HG02970 (cell line): Measurements from ENCODE around the gene FSTL5.

Experiments
- ATAC-seq: cut with Tn5 transposase; IDR thresholded peaks from one replicate; pipeline ENCODE4 v1.9.1; 2021; ENCODE audit warnings: mild to moderate bottlenecking, moderate library complexity, moderate number of reproducible peaks; ENCODE audit not compliant: unreplicated experiment, low FRiP score

FSTL5 gene

GRCh38 chr4:161949946-161950725 lies 213.7 kb downstream of the FSTL5 start:
- ATAC-seq = no peak

- no peak for ATAC-seq
Observed at GRCh38 chr4:161948026-161948770, 215.6 kb downstream of the FSTL5 start.

- no peak for ATAC-seq
Observed at GRCh38 chr4:161937596-161937995, 226.2 kb downstream of the FSTL5 start.

GRCh38 chr4:161936625-161937550 lies 226.9 kb downstream of the FSTL5 start:
- ATAC-seq = no peak

- ATAC-seq = no peak
Observed at GRCh38 chr4:161931089-161931488, 232.7 kb downstream of the FSTL5 start.

- ATAC-seq = no peak
Observed at GRCh38 chr4:161929956-161930355, 233.8 kb downstream of the FSTL5 start.

GRCh38 chr4:161926033-161926828 lies 237.6 kb downstream of the FSTL5 start:
- no peak for ATAC-seq

- ATAC-seq = no peak
Observed at GRCh38 chr4:161920304-161921052, 243.3 kb downstream of the FSTL5 start.

- no peak for ATAC-seq
Observed at GRCh38 chr4:161919442-161920220, 244.2 kb downstream of the FSTL5 start.

GRCh38 chr4:161916035-161916434 lies 247.8 kb downstream of the FSTL5 start:
- ATAC-seq = no peak

- ATAC-seq = no peak
Observed at GRCh38 chr4:161907590-161907955, 256.2 kb downstream of the FSTL5 start.

- ATAC-seq = no peak
Observed at GRCh38 chr4:161906836-161907589, 256.8 kb downstream of the FSTL5 start.

GRCh38 chr4:161900110-161900509 lies 263.7 kb downstream of the FSTL5 start:
- ATAC-seq = no peak

- no peak for ATAC-seq
Observed at GRCh38 chr4:161894493-161895167, 269.2 kb downstream of the FSTL5 start.

- ATAC-seq = no peak
Observed at GRCh38 chr4:161894014-161894413, 269.8 kb downstream of the FSTL5 start.

- no peak for ATAC-seq
Observed at GRCh38 chr4:161893566-161893965, 270.2 kb downstream of the FSTL5 start.

- ATAC-seq = no peak
Observed at GRCh38 chr4:161892951-161893350, 270.8 kb downstream of the FSTL5 start.
